Endothelial cell of umbilical vein (primary cell): ENCODE measurements around the gene DIS3L2.
"Not testable (repeated sequence)": the region's sequence is repeated elsewhere in the genome, so short reads cannot be mapped to it uniquely, and the experiment has no call there.

Experiments used
- FOS ChIP-seq: IDR thresholded peaks from 2 replicates; pipeline ENCODE4 v1.6.1; 2011; ENCODE audit warnings: mild to moderate bottlenecking, low read length, moderate library complexity, borderline replicate concordance; ENCODE audit not compliant: insufficient read depth
- GATA2 ChIP-seq: IDR thresholded peaks from 2 replicates; pipeline ENCODE4 v1.7.0; 2011; ENCODE audit warnings: low read depth, mild to moderate bottlenecking, moderate library complexity, mixed read lengths, low read length; ENCODE audit not compliant: insufficient read length, insufficient read depth
- POLR2A ChIP-seq: IDR thresholded peaks from 2 replicates; pipeline ENCODE4 v1.6.1; 2012; ENCODE audit warnings: low read depth, mild to moderate bottlenecking, control low read depth, low read length
- POLR2AphosphoS5 ChIP-seq: IDR thresholded peaks from 2 replicates; pipeline ENCODE4 v1.6.1; 2012; ENCODE audit warnings: low read depth, mild to moderate bottlenecking, control low read depth, low read length, moderate library complexity; ENCODE audit not compliant: insufficient read depth
- TF ChIP-seq, protein P1 (sequence below), 2 donors: IDR thresholded peaks; 1 replicate in 1 of 2; 2 replicates in 1 of 2; pipeline ENCODE4 v1.5.1; 2011; ENCODE audit warnings: low read length in 2 of 2, mild to moderate bottlenecking in 2 of 2, moderate library complexity in 2 of 2, control low read depth in 1 of 2, inconsistent platforms in 1 of 2, low read depth in 1 of 2; ENCODE audit not compliant: insufficient read depth in 1 of 2; ENCODE audit errors: extremely low read depth in 1 of 2
- TF ChIP-seq, protein P2 (sequence below): IDR thresholded peaks from 2 replicates; pipeline ENCODE4 v1.6.1; 2011; ENCODE audit not compliant: insufficient read depth, insufficient read length

- TF ChIP-seq FOS, POLR2A, POLR2AphosphoS5, GATA2: not testable (repeated sequence)
- TF ChIP-seq, protein P1, sequence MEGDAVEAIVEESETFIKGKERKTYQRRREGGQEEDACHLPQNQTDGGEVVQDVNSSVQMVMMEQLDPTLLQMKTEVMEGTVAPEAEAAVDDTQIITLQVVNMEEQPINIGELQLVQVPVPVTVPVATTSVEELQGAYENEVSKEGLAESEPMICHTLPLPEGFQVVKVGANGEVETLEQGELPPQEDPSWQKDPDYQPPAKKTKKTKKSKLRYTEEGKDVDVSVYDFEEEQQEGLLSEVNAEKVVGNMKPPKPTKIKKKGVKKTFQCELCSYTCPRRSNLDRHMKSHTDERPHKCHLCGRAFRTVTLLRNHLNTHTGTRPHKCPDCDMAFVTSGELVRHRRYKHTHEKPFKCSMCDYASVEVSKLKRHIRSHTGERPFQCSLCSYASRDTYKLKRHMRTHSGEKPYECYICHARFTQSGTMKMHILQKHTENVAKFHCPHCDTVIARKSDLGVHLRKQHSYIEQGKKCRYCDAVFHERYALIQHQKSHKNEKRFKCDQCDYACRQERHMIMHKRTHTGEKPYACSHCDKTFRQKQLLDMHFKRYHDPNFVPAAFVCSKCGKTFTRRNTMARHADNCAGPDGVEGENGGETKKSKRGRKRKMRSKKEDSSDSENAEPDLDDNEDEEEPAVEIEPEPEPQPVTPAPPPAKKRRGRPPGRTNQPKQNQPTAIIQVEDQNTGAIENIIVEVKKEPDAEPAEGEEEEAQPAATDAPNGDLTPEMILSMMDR (IDR thresholded peaks at IDR 0.05; ENCODE audit: extremely low read depth in 1 of 2, insufficient read depth in 1 of 2, low read depth in 1 of 2, low read length in 2 of 2), result not testable (repeated sequence)
- TF ChIP-seq, protein P2, sequence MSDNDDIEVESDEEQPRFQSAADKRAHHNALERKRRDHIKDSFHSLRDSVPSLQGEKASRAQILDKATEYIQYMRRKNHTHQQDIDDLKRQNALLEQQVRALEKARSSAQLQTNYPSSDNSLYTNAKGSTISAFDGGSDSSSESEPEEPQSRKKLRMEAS, result not testable (repeated sequence)
Observed at GRCh38 chr2:231947112-231947511, 14.4 kb upstream of the DIS3L2 start.
